Hepatocyte (in vitro differentiated cells): ENCODE results near the gene GLS.
"Not testable (repeated sequence)": the region's sequence is repeated elsewhere in the genome, so short reads cannot be mapped to it uniquely, and the experiment has no call there.

Experiments
- EZH2 ChIP-seq: fragments of 200-600 bp; sonication (generic); IDR thresholded peaks from 2 replicates; pipeline ENCODE4 v1.6.1; 2016; ENCODE audit warnings: antibody characterized with exemption, mild to moderate bottlenecking, borderline replicate concordance
- EZH2phosphoT487 ChIP-seq: fragments of 200-600 bp; sonication (generic); IDR thresholded peaks from one replicate; pipeline ENCODE4 v1.6.1; 2018; ENCODE audit warnings: antibody characterized with exemption, mild to moderate bottlenecking, low read depth, moderate library complexity; ENCODE audit not compliant: unreplicated experiment, severe bottlenecking
- TF ChIP-seq, protein P1 (sequence below): fragments of 200-600 bp; sonication (generic); IDR thresholded peaks from 2 replicates; pipeline ENCODE4 v1.5.1; 2016; ENCODE audit warnings: antibody characterized with exemption, mild to moderate bottlenecking; ENCODE audit not compliant: poor library complexity

- not testable (repeated sequence) for TF ChIP-seq EZH2phosphoT487, EZH2
- TF ChIP-seq, protein P1, sequence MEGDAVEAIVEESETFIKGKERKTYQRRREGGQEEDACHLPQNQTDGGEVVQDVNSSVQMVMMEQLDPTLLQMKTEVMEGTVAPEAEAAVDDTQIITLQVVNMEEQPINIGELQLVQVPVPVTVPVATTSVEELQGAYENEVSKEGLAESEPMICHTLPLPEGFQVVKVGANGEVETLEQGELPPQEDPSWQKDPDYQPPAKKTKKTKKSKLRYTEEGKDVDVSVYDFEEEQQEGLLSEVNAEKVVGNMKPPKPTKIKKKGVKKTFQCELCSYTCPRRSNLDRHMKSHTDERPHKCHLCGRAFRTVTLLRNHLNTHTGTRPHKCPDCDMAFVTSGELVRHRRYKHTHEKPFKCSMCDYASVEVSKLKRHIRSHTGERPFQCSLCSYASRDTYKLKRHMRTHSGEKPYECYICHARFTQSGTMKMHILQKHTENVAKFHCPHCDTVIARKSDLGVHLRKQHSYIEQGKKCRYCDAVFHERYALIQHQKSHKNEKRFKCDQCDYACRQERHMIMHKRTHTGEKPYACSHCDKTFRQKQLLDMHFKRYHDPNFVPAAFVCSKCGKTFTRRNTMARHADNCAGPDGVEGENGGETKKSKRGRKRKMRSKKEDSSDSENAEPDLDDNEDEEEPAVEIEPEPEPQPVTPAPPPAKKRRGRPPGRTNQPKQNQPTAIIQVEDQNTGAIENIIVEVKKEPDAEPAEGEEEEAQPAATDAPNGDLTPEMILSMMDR = not testable (repeated sequence)
Observed at GRCh38 chr2:190885844-190886243, 5.2 kb downstream of the GLS start.
